Kidney (tissue), 14 donors: ENCODE measurements around the gene PDCD7. TPM values are rescaled to one million over a fixed set of nuclear protein-coding genes. Genes with fewer than 3 reads are reported as not detected.

ENCODE experiments used
- DNase-seq, 5 donors: peaks; one replicate each; pipeline ENCODE4 v3.0.0-alpha.2; 2013 to 2020
- FAIRE-seq: peaks from 2 replicates; lab custom pipeline; 2012; peaks lifted over from hg19 to GRCh38; lab: Jason Lieb, UNC
- H3K27ac ChIP-seq, 2 donors: one replicate each; pipeline ENCODE4 v1.7.0; 2013; ENCODE audit warnings: low read depth in 2 of 2, low read length in 2 of 2, inconsistent platforms in 1 of 2
- H3K27me3 ChIP-seq: one replicate; pipeline ENCODE4 v1.7.1; 2013; ENCODE audit warnings: low read length, inconsistent platforms; ENCODE audit not compliant: control insufficient read depth, insufficient read depth
- H3K36me3 ChIP-seq, 3 donors: one replicate each; pipeline versions ENCODE4 v1.7.0 to v1.7.1; 2013; ENCODE audit warnings: low read length in 3 of 3, control low read depth in 1 of 3, inconsistent platforms in 1 of 3; ENCODE audit not compliant: insufficient read depth in 3 of 3, control insufficient read depth in 2 of 3
- H3K4me1 ChIP-seq, 3 donors: one replicate each; pipeline versions ENCODE4 v1.7.0 to v1.7.1; 2013; ENCODE audit warnings: low read length in 3 of 3, inconsistent platforms in 1 of 3, low read depth in 1 of 3; ENCODE audit not compliant: control insufficient read depth in 2 of 3, insufficient read depth in 2 of 3
- H3K4me3 ChIP-seq, 3 donors: one replicate each; pipeline versions ENCODE4 v1.7.0 to v1.8.1; 2013; ENCODE audit warnings: low read length in 3 of 3, control low read depth in 1 of 3, inconsistent platforms in 1 of 3
- H3K9ac ChIP-seq, 3 donors: one replicate each; pipeline versions ENCODE4 v1.7.0 to v1.7.1; 2013; ENCODE audit warnings: low read length in 3 of 3, control low read depth in 1 of 3, inconsistent platforms in 1 of 3
- H3K9me3 ChIP-seq, 3 donors: one replicate each; pipeline versions ENCODE4 v1.7.0 to v1.7.1; 2013; ENCODE audit warnings: low read length in 3 of 3, control low read depth in 1 of 3, inconsistent platforms in 1 of 3; ENCODE audit not compliant: control insufficient read depth in 2 of 3, insufficient read depth in 1 of 3
- CTCF ChIP-seq: IDR thresholded peaks from 3 replicates; pipeline ENCODE4 v1.5.1; 2012; ENCODE audit warnings: mild to moderate bottlenecking, moderate library complexity, borderline replicate concordance; ENCODE audit not compliant: insufficient read depth; ENCODE audit errors: extremely low read depth
- intact Hi-C: fragments of 100-400 bp; cut with DNase I; formaldehyde crosslinking; loops from one replicate; pipeline ENCODE4 v1.11.1; 2022
- polyA plus RNA-seq: library from polyadenylated mRNA; stranded (reverse); fragments of 350-450 nt; fragmentation: Illumina TruSeq; extraction: RNeasy Lipid Tissue Mini Kit (QIAGEN cat#74804); gene quantifications from one replicate; pipeline ENCODE4 v1.2.3, GENCODE V29; 2014; ENCODE audit warnings: low read depth, low replicate concordance; ENCODE audit not compliant: insufficient read depth
- total RNA-seq: library from RNA; stranded (reverse); fragmentation: NEBNext Ultra II Directional; extraction: Animal tissue kit (Norgen Biotek cat#: 25700); gene quantifications from one replicate; pipeline ENCODE4 v1.2.1, GENCODE V29; 2021
- donor health status: control.
- donor health status: control.
- donor health status: control.
- donor health status: control.
- donor health status: control.
- donor health status: DM: yes; HTN: yes; CAD: no.
- donor health status: Normal renal cell carcinoma (clear cell type).

PDCD7 gene
- total and polyA plus RNA-seq, 2 donors from 2014 or later = 10.4 to 21.5 TPM

DNA sequence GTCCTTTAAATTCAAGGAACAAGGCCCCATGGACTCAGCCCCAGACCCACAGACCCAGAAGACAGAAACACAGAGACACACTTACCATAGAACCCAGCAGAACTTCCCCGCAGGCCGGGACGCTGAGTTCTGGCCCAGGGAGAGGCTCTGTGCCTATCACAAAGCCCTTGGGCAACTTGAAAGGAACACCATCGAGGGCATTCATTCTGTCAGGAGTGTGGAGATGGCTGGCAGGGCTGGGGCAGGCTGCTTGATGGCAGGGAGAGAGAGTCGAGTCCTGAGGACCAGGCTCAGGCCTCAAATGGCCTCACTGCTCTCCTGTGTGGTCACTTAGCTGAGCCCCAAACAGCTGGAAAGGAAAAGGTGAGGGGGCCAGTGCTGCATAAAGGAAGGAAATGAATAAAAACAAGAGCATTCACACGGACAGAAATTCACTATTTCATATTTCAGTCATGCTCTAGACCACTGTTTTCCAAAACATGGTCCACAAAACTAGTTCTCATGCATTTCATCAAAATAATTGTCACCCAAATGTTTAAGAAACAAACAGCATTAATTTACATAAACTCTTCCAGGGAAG is 27.5 kb downstream of the PDCD7 start:
- Histone ChIP-seq H3K4me1 (peaks cover 0 to 3% (median 0%) of the 10 kb centered on the region in 3 donors), H3K4me3 (no peak overlapping the region), H3K9me3 (no peaks in the 10 kb centered on the region), H3K9ac (no peak overlapping the region), H3K36me3 (peaks cover 0 to 4% (median 3%) of the 10 kb centered on the region in 3 donors), H3K27me3 (no peaks in the 10 kb centered on the region), H3K27ac (no peak overlapping the region)
- intact Hi-C loops = no loop called here
- TF ChIP-seq CTCF = no peak
- DNase-seq (no peak), FAIRE-seq (no peak)

DNA sequence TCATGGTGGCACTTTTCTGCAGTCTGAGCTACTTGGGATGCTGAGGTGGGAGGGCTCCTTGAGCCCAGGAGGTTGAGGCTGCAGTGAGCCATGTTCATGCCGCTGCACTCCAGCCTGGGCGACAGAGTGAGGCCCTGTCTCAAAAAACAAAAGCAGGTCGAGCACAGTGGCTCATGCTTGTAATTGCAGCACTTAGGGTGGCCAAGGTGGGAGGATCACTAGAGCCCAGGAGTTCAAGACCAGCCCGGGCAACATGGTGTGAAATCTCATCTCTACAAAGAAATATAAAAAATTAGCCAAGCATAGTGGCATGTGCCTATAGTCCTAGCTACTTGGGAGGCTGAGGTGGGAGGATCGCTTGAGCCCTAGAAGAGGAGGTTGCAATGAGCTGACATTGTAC is 28.6 kb downstream of the PDCD7 start:
- H3K27me3 ChIP-seq = no peaks in the 10 kb centered on the region
- intact Hi-C loops = no loop called here
- H3K9ac ChIP-seq = no peak overlapping the region
- H3K36me3 ChIP-seq = peaks cover 0 to 4% (median 3%) of the 10 kb centered on the region in 3 donors
- no peaks in the 10 kb centered on the region for H3K9me3 ChIP-seq
- no peak overlapping the region for H3K27ac ChIP-seq
- FAIRE-seq = no peak
- no peak for DNase-seq
- TF ChIP-seq CTCF = no peak
- peaks cover 0 to 4% (median 0%) of the 10 kb centered on the region in 3 donors for H3K4me1 ChIP-seq
- H3K4me3 ChIP-seq = no peak overlapping the region

DNA sequence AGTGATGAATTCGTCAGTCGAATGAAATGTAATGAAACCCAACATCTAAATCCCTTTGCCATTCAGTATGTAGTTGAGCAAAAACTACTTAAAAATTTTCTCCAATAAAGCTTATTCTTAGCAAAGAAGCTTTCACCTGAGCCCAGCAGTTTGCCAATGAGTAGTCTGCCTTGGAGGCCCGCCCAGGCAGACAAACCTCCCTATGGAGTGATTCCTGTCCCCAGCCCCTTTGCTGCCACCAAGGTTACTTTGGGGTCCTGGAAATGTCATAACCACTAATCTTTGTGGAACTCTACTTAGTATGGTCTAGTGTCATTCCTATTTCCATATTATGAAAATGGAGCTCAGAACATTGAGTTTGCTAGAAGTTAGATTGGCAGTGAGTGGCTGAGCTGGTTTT is 30.7 kb downstream of the PDCD7 start:
- Histone ChIP-seq H3K9me3 (no peaks in the 10 kb centered on the region), H3K36me3 (peaks cover 2 to 17% (median 16%) of the 10 kb centered on the region in 3 donors), H3K4me3 (no peak overlapping the region), H3K9ac (no peak overlapping the region), H3K4me1 (peaks cover 0 to 4% (median 0%) of the 10 kb centered on the region in 3 donors), H3K27me3 (no peaks in the 10 kb centered on the region), H3K27ac (no peak overlapping the region)
- FAIRE-seq (no peak), DNase-seq (no peak)
- TF ChIP-seq CTCF = no peak
- intact Hi-C loops = no loop called here
